GM06990 (cell line): ENCODE results near the gene RERE.
A peak's percentile ranks its signal among the peaks of the same experiment; 100 is the strongest.

Source experiments
- DNase-seq: peaks from one replicate; pipeline ENCODE4 v3.0.0-alpha.2; 2011; ENCODE audit not compliant: insufficient read length; ENCODE audit errors: extremely low read depth
- H3K27me3 ChIP-seq: replicated peaks from 2 replicates; pipeline ENCODE4 v1.6.0; 2011; ENCODE audit warnings: low read length; ENCODE audit not compliant: control insufficient read depth, insufficient read depth
- H3K36me3 ChIP-seq: 2 replicates; pipeline ENCODE4 v1.5.1; 2011; ENCODE audit warnings: low read length; ENCODE audit not compliant: control insufficient read depth, insufficient read depth
- H3K4me3 ChIP-seq: replicated peaks from 2 replicates; pipeline ENCODE4 v1.5.1; 2011; ENCODE audit warnings: low read depth, mild to moderate bottlenecking, control low read depth, low read length
- CTCF ChIP-seq: IDR thresholded peaks from 2 replicates; pipeline ENCODE4 v1.5.1; 2011; ENCODE audit warnings: low read length, control low read depth, mild to moderate bottlenecking, inconsistent platforms; ENCODE audit not compliant: insufficient read depth, poor library complexity, severe bottlenecking

RERE gene

GRCh38 chr1:8815582-8816151 is 1.8 kb downstream of the RERE start:
- DNase-seq, result no peak
- Histone ChIP-seq H3K36me3 (no peaks in the 10 kb centered on the region), H3K27me3 (no peaks in the 10 kb centered on the region), H3K4me3 (peak overlapping the region; percentile 96)
- no peak for TF ChIP-seq CTCF

GRCh38 chr1:8814865-8815264 is 2.6 kb downstream of the RERE start:
- H3K4me3 ChIP-seq, result no peak overlapping the region
- no peaks in the 10 kb centered on the region for H3K36me3 ChIP-seq
- no peak for TF ChIP-seq CTCF
- no peak for DNase-seq
- H3K27me3 ChIP-seq, result no peaks in the 10 kb centered on the region

GRCh38 chr1:8813991-8814390 is 3.4 kb downstream of the RERE start:
- H3K27me3 ChIP-seq, result no peaks in the 10 kb centered on the region
- TF ChIP-seq CTCF, result no peak
- no peak for DNase-seq
- no peaks in the 10 kb centered on the region for H3K36me3 ChIP-seq
- H3K4me3 ChIP-seq, result no peak overlapping the region

- no peak for TF ChIP-seq CTCF
- no peak for DNase-seq
- H3K36me3 ChIP-seq, result no peaks in the 10 kb centered on the region
- H3K4me3 ChIP-seq, result no peak overlapping the region
- H3K27me3 ChIP-seq, result no peaks in the 10 kb centered on the region
Measured at GRCh38 chr1:8813016-8813763, 4.2 kb downstream of the RERE start.

GRCh38 chr1:8812081-8812480 is 5.4 kb downstream of the RERE start:
- Histone ChIP-seq H3K27me3 (no peaks in the 10 kb centered on the region), H3K36me3 (no peaks in the 10 kb centered on the region), H3K4me3 (no peak overlapping the region)
- no peak for TF ChIP-seq CTCF
- no peak for DNase-seq

GRCh38 chr1:8810987-8811386 is 6.5 kb downstream of the RERE start:
- H3K4me3 ChIP-seq, result no peak overlapping the region
- no peaks in the 10 kb centered on the region for H3K27me3 ChIP-seq
- no peak for TF ChIP-seq CTCF
- DNase-seq, result no peak
- no peaks in the 10 kb centered on the region for H3K36me3 ChIP-seq
